Left ventricle myocardium inferior (tissue), 1 donor: ENCODE data around the gene RARA. TPM values are rescaled to one million over a fixed set of nuclear protein-coding genes. Genes with fewer than 3 reads are reported as not detected.
A peak's percentile ranks its signal among the peaks of the same experiment; 100 is the strongest.

ENCODE experiments used
- DNase-seq: peaks from one replicate; pipeline ENCODE4 v3.0.0-alpha.2; 2020
- H3K27ac ChIP-seq: fragments of 200-600 bp; replicated peaks from 2 replicates; pipeline ENCODE4 v1.8.0; 2021
- H3K27me3 ChIP-seq: fragments of 200-600 bp; 2 replicates; pipeline ENCODE4 v1.8.0; 2021; ENCODE audit warnings: low read depth
- H3K36me3 ChIP-seq: fragments of 200-600 bp; 2 replicates; pipeline ENCODE4 v1.8.0; 2021
- H3K4me1 ChIP-seq: fragments of 200-600 bp; 2 replicates; pipeline ENCODE4 v1.8.0; 2021
- H3K4me3 ChIP-seq: fragments of 200-600 bp; 2 replicates; pipeline ENCODE4 v1.8.0; 2021; ENCODE audit warnings: mild to moderate bottlenecking, moderate library complexity
- H3K9me3 ChIP-seq: fragments of 200-600 bp; replicated peaks from 2 replicates; pipeline ENCODE4 v1.8.0; 2021
- intact Hi-C: fragments of 100-400 bp; cut with micrococcal nuclease; formaldehyde crosslinking; loops from one replicate; pipeline ENCODE4 v1.11.0; 2022
- total RNA-seq: library from RNA; stranded (reverse); fragmentation: NEBNext Ultra II Directional; extraction: Animal tissue kit (Norgen Biotek cat#: 25700); gene quantifications from one replicate; pipeline ENCODE4 v1.2.1, GENCODE V29; 2021
- TF ChIP-seq, protein P1 (sequence below): fragments of 200-600 bp; IDR thresholded peaks from 2 replicates; pipeline ENCODE4 v1.8.0; 2021; ENCODE audit warnings: antibody characterized with exemption, mild to moderate bottlenecking, borderline replicate concordance
- donor health status: DM: no; HTN: yes; CAD: no; lungs with severe emphysema.

The RARA gene
- total RNA-seq, 1 donor from 2014 or later = 17.1 TPM

DNA sequence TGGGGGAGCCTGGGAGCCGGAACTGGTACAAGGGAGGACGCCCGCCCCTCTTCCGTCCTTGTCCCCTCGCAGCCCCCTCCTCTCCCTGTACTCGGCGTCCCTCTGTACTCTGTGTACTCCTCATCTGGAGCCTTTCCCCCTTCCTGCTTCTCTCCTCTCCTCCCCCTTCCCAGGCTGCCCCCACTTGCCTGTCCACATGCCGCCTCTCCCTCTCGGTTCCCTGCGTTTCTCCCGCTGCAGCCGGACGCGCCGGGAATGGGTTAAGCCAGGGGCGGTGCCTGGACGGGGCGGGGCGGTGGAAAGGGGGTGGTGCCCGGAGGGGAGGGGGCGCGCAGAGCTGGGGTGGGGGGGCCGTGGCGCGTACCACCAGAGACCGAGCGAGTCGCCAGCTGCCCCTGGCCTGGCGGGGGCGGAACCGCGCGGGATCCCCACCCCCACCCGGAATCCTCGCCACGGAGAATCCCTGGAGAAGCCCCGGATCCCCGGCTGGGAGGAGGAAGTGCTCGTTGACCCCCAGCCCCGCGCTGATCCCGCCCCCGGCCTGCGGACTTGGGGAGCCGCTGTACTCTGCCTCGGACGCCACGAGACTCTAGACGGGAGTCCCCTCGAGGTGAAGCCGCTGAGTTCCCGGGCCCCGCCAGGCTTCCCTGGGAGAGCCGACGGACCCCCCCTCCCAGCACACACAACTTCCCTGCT, 33.0 kb downstream of the RARA start:
- no peaks in the 10 kb centered on the region for H3K9me3 ChIP-seq
- intact Hi-C loops = no loop called here
- TF ChIP-seq, protein P1, sequence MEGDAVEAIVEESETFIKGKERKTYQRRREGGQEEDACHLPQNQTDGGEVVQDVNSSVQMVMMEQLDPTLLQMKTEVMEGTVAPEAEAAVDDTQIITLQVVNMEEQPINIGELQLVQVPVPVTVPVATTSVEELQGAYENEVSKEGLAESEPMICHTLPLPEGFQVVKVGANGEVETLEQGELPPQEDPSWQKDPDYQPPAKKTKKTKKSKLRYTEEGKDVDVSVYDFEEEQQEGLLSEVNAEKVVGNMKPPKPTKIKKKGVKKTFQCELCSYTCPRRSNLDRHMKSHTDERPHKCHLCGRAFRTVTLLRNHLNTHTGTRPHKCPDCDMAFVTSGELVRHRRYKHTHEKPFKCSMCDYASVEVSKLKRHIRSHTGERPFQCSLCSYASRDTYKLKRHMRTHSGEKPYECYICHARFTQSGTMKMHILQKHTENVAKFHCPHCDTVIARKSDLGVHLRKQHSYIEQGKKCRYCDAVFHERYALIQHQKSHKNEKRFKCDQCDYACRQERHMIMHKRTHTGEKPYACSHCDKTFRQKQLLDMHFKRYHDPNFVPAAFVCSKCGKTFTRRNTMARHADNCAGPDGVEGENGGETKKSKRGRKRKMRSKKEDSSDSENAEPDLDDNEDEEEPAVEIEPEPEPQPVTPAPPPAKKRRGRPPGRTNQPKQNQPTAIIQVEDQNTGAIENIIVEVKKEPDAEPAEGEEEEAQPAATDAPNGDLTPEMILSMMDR = no peak
- H3K4me1 ChIP-seq = peaks cover 94% of the 10 kb centered on the region
- H3K36me3 ChIP-seq = no peaks in the 10 kb centered on the region
- H3K27me3 ChIP-seq = no peaks in the 10 kb centered on the region
- peak; percentile 85 for DNase-seq
- H3K4me3 ChIP-seq = peak overlapping the region; percentile 78
- peak overlapping the region; percentile 97 for H3K27ac ChIP-seq

DNA sequence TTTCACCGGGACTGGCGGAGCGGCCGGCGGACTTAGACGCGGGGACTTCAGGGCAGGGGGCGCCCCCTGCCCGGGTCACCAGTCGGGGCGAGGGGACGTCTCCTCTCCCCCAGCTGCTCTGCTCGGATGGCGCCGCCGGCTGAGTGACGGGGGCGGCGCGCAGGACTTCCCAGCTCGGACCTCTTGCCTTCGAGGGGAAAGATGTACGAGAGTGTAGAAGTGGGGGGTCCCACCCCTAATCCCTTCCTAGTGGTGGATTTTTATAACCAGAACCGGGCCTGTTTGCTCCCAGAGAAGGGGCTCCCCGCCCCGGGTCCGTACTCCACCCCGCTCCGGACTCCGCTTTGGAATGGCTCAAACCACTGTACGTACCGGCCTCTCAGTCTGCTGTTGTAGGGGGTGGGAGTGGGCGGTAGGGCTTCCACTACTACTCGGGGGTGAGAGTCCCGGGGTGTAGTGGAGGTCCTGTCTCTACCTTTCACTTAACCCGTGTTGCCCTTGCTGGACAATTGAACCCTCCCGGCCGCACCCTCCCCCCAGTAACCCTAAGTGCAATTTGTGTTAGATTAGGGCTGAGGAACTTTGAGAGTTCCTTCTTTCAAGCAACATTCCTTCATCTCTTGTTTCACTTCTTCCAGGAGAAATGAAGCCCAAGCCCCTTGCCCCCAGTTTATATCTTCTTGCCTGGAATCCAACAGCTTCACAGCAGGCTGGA, 33.7 kb downstream of the RARA start:
- no peaks in the 10 kb centered on the region for H3K27me3 ChIP-seq
- no peaks in the 10 kb centered on the region for H3K9me3 ChIP-seq
- peak overlapping the region; percentile 78 for H3K4me3 ChIP-seq
- H3K4me1 ChIP-seq = peaks cover 96% of the 10 kb centered on the region
- DNase-seq = no peak
- intact Hi-C loops = no loop called here
- peak overlapping the region; percentile 97 for H3K27ac ChIP-seq
- TF ChIP-seq, protein P1 = no peak
- H3K36me3 ChIP-seq = no peaks in the 10 kb centered on the region

DNA sequence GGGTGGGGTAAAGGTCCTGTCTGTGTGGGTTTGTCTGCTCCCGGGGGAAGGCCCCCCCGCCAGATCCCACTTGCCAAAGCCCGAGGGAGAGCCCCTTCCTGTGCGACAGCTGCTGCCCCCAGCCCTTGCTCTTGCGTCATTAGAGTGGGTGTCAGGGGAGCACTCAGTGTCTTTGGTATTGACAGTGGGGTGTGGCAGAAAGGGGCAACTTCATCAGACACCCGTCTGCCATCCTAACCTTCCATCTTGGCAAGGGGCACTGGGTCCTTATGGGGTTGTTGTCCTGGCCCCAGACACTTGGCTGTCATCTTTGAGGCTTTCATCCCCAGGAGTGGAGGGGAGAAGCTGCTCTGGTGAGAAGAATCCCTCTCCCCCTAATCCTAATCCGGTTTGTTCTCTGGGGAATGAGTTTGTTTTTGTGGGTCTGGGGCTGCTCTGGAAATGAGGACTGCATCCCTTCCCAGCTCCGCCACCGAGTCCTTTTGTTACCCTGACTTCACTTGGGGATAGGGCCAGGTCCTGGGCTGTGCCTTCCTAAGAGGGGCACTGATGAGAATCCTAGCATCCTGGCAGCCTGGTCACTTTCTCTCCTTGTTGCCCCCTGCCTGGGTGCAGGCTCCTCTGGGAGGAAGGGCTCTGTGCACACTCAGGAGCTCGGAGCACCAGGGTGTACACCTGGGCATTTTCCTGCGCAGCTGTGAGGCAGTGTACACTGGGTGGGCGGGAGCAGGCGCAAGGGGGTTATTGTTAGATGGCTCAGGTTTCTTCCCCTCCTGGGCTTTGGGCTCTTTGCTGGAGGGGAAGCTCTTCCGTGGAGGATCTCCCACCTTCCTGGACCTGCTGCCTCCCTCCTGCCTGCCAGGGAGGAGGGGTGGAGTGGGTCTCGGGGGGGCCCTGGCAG, 34.5 kb downstream of the RARA start:
- Histone ChIP-seq H3K4me3 (peak overlapping the region; percentile 78), H3K27me3 (no peaks in the 10 kb centered on the region), H3K36me3 (peaks cover 2% of the 10 kb centered on the region), H3K27ac (peak overlapping the region; percentile 97), H3K9me3 (no peaks in the 10 kb centered on the region), H3K4me1 (peaks cover 96% of the 10 kb centered on the region)
- DNase-seq = peak; percentile 66
- intact Hi-C loops = no loop called here
- TF ChIP-seq, protein P1 = no peak

DNA sequence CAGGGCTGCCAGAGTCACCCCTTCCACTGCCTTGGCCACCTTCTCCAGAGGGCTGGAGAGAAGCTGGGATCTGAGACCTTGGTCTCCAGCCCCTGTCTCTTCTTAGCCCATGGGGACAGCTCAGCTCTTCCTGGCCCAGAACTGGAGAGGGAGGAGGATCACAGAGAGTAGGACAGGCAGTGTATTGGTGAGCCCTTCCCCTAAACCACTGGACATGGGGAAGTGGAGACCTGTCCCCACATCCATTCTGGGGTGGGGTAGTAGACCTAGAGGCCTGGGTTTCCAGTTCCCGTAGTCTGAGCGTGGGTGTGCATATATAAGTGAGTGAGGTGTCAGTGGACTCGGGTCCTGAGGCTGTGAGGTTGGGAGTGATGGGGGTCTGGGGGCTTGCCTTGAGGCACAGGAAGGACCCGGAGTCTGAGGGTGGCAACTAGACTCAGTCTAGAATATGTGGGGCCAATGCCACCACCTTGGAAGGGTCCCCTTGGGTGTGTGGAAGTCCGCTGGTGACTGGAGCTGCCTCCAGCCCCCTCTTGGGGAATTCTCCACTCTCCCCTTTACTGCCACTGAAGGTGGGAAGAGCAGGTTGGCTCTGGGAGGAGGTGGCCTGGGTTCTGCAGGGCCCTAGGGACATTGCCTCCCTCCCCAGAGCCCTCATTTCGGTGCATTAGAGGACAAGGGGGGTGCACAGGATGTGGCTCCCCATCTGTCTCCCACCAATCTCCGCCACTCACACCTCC, 35.6 kb downstream of the RARA start:
- H3K4me3 ChIP-seq = peak overlapping the region; percentile 78
- TF ChIP-seq, protein P1 = no peak
- peaks cover 14% of the 10 kb centered on the region for H3K36me3 ChIP-seq
- H3K4me1 ChIP-seq = peaks cover 96% of the 10 kb centered on the region
- no peak for DNase-seq
- H3K27me3 ChIP-seq = no peaks in the 10 kb centered on the region
- intact Hi-C loops = no loop called here
- H3K9me3 ChIP-seq = no peaks in the 10 kb centered on the region
- peak overlapping the region; percentile 97 for H3K27ac ChIP-seq
